Measurements from ENCODE around the gene USP22.

DNA sequence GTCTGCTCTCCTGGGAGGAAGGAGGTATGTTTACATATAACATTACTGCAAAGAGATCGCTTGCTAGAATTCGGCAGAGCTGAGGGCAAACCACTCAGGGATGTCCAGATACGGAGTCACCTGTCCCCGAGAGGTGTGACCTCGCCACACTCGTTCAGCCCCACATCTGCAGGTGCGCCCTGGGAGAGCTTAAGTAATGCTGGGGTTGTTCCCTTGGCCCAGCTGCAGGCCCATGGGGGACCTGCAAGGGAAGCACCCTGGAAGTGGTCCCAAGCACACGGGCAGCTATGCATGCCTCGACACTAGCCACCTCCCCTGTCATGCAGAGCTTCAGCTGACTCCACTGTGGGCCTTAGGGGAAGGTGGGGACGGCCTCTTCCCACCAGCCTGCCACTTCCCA is 22.2 kb downstream of the USP22 start:
- TF ChIP-seq, protein P1, sequence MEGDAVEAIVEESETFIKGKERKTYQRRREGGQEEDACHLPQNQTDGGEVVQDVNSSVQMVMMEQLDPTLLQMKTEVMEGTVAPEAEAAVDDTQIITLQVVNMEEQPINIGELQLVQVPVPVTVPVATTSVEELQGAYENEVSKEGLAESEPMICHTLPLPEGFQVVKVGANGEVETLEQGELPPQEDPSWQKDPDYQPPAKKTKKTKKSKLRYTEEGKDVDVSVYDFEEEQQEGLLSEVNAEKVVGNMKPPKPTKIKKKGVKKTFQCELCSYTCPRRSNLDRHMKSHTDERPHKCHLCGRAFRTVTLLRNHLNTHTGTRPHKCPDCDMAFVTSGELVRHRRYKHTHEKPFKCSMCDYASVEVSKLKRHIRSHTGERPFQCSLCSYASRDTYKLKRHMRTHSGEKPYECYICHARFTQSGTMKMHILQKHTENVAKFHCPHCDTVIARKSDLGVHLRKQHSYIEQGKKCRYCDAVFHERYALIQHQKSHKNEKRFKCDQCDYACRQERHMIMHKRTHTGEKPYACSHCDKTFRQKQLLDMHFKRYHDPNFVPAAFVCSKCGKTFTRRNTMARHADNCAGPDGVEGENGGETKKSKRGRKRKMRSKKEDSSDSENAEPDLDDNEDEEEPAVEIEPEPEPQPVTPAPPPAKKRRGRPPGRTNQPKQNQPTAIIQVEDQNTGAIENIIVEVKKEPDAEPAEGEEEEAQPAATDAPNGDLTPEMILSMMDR (IDR thresholded peaks at IDR 0.05) = no peak
- no peak for TF ChIP-seq POLR2A (IDR thresholded peaks at IDR 0.05)
- TF ChIP-seq EP300 (IDR thresholded peaks at IDR 0.05) = no peak
